Right lobe of liver (tissue), 4 donors: ENCODE data around the gene ARHGEF35.
"Not testable (repeated sequence)": the region's sequence is repeated elsewhere in the genome, so short reads cannot be mapped to it uniquely, and the experiment has no call there.

Experiments used
- POLR2A ChIP-seq: fragments of 450-650 bp; IDR thresholded peaks from one replicate; pipeline ENCODE4 v1.6.1; 2017; ENCODE audit warnings: antibody characterized with exemption, mild to moderate bottlenecking
- TF ChIP-seq, protein P1 (sequence below), 4 donors: fragments of 200-600 bp in 3 of 4; fragments of 450-650 bp in 1 of 4; IDR thresholded peaks; one replicate each; pipeline versions ENCODE4 v1.5.1 to v1.8.0; 2016 to 2022; ENCODE audit warnings: antibody characterized with exemption in 4 of 4, mild to moderate bottlenecking in 2 of 4
- donor health status: DM: no; HTN: no; CAD: no.
- donor health status: DM: no; HTN: no; CAD: no.
- donor health status: DM: no; HTN: yes; CAD: no.

DNA sequence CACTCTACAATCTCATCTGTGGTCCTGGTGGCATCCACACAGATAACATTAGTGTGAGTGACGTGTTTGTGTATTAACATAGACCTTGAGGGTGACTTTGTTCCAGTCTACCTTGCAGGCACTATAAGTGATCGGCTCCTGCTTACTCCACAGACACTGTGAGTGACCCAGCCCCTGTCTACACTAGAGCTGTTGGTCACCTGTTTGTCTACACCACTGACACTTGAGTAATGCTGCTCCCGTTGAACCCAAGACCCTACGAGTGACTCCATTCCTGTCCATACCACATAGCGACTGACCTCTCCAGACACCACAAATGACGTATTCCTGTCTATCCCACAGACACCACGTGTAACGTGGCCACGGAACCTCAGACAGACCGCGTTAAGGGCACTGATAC lies 1.9 kb downstream of the ARHGEF35 start:
- TF ChIP-seq, protein P1, sequence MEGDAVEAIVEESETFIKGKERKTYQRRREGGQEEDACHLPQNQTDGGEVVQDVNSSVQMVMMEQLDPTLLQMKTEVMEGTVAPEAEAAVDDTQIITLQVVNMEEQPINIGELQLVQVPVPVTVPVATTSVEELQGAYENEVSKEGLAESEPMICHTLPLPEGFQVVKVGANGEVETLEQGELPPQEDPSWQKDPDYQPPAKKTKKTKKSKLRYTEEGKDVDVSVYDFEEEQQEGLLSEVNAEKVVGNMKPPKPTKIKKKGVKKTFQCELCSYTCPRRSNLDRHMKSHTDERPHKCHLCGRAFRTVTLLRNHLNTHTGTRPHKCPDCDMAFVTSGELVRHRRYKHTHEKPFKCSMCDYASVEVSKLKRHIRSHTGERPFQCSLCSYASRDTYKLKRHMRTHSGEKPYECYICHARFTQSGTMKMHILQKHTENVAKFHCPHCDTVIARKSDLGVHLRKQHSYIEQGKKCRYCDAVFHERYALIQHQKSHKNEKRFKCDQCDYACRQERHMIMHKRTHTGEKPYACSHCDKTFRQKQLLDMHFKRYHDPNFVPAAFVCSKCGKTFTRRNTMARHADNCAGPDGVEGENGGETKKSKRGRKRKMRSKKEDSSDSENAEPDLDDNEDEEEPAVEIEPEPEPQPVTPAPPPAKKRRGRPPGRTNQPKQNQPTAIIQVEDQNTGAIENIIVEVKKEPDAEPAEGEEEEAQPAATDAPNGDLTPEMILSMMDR (IDR thresholded peaks at IDR 0.05): not testable (repeated sequence)
- not testable (repeated sequence) for TF ChIP-seq POLR2A
